Nephron (organoid): Measurements from ENCODE around the gene DIDO1.

ENCODE experiments used
- H3K27ac Mint-ChIP-seq, 3 experiments: 2 replicates each; pipeline ENCODE4 v1.8.0; 2020; ENCODE audit warnings: mixed read lengths in 3 of 3, mild to moderate bottlenecking in 2 of 3, moderate library complexity in 1 of 3
- H3K27me3 Mint-ChIP-seq: 2 replicates; pipeline ENCODE4 v1.8.0; 2021; ENCODE audit warnings: low read depth, mild to moderate bottlenecking, moderate library complexity, mixed read lengths
- H3K36me3 Mint-ChIP-seq: 2 replicates; pipeline ENCODE4 v1.8.0; 2020; ENCODE audit warnings: low read depth, mixed read lengths
- H3K4me1 Mint-ChIP-seq: 2 replicates; pipeline ENCODE4 v1.8.0; 2020; ENCODE audit warnings: mixed read lengths
- H3K4me3 Mint-ChIP-seq, 3 experiments: 2 replicates each; pipeline ENCODE4 v1.8.0; 2020; ENCODE audit warnings: mild to moderate bottlenecking in 3 of 3, mixed read lengths in 3 of 3, moderate library complexity in 2 of 3
- H3K9me3 Mint-ChIP-seq: 2 replicates; pipeline ENCODE4 v1.8.0; 2020; ENCODE audit warnings: mixed read lengths
- TF ChIP-seq, protein P1 (sequence below), 3 experiments: fragments of 200-600 bp; sonication (generic); IDR thresholded peaks; one replicate each; pipeline ENCODE4 v1.5.0; 2021; ENCODE audit warnings: antibody characterized with exemption in 3 of 3; ENCODE audit not compliant: unreplicated experiment in 3 of 3

The DIDO1 gene

GRCh38 chr20:62891111-62891510, 35.2 kb downstream of the DIDO1 start:
- TF ChIP-seq, protein P1, sequence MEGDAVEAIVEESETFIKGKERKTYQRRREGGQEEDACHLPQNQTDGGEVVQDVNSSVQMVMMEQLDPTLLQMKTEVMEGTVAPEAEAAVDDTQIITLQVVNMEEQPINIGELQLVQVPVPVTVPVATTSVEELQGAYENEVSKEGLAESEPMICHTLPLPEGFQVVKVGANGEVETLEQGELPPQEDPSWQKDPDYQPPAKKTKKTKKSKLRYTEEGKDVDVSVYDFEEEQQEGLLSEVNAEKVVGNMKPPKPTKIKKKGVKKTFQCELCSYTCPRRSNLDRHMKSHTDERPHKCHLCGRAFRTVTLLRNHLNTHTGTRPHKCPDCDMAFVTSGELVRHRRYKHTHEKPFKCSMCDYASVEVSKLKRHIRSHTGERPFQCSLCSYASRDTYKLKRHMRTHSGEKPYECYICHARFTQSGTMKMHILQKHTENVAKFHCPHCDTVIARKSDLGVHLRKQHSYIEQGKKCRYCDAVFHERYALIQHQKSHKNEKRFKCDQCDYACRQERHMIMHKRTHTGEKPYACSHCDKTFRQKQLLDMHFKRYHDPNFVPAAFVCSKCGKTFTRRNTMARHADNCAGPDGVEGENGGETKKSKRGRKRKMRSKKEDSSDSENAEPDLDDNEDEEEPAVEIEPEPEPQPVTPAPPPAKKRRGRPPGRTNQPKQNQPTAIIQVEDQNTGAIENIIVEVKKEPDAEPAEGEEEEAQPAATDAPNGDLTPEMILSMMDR (IDR thresholded peaks at IDR 0.05; ENCODE audit: unreplicated experiment in 3 of 3): no peak

DNA sequence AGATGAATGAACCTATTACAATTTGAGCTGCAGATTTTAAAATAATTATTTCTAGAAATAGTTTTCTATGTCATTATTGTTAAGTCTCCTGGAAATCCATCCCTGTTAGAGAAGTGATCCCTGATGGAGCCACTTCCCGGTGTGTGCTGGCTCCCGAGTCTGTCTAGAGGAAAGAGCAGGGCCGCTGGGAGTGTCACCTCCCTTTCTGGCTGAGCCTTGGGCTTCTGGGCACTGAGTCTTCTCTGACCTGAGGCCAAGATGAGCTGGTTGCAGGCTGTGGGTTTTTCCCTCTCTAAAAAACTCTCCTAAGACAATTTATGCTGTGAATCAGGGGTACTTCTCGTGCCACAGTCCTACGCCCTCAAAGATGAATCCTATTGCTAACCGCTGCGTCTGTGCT, 35.9 kb downstream of the DIDO1 start:
- Mint-ChIP-seq H3K27ac (no peak overlapping the region), H3K36me3 (peaks cover 79% of the 10 kb centered on the region), H3K27me3 (no peaks in the 10 kb centered on the region), H3K4me1 (peaks cover 14% of the 10 kb centered on the region), H3K4me3 (no peak overlapping the region), H3K9me3 (no peaks in the 10 kb centered on the region)
- TF ChIP-seq, protein P1 (IDR thresholded peaks at IDR 0.05; ENCODE audit: unreplicated experiment in 3 of 3): no peak

More at GRCh38 chr20:62891111-62891510, 35.2 kb downstream of the DIDO1 start:
- peaks cover 14% of the 10 kb centered on the region for H3K4me1 Mint-ChIP-seq
- H3K4me3 Mint-ChIP-seq: no peak overlapping the region
- peaks cover 85% of the 10 kb centered on the region for H3K36me3 Mint-ChIP-seq
- peak overlapping the region in 1 of 3 experiments; percentile 48 for H3K27ac Mint-ChIP-seq
- no peaks in the 10 kb centered on the region for H3K27me3 Mint-ChIP-seq
- no peaks in the 10 kb centered on the region for H3K9me3 Mint-ChIP-seq

DNA sequence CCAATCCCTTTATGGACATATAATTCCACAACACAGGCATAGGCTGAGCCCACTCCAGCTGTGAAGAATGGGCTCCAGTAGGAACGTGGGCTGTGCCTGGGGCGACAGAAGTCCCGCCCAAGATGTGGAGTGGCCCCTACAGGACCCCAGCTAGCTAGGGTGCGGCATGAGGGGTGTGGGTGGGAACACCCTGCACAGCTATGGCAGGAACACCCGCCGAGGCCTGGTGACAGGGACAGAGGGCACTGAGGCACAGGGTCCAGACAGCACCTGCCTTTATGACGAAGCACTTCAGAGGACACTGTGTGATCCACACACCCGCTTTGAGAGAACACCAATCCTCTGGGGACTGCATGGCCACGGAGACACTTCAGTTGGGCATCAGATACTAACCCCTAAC, 36.4 kb downstream of the DIDO1 start:
- no peak overlapping the region for H3K27ac Mint-ChIP-seq
- no peaks in the 10 kb centered on the region for H3K9me3 Mint-ChIP-seq
- TF ChIP-seq, protein P1 (IDR thresholded peaks at IDR 0.05; ENCODE audit: unreplicated experiment in 3 of 3): no peak

GRCh38 chr20:62889411-62889810, 36.9 kb downstream of the DIDO1 start:
- Mint-ChIP-seq H3K4me3 (no peak overlapping the region), H3K36me3 (peaks cover 71% of the 10 kb centered on the region), H3K27ac (no peak overlapping the region), H3K27me3 (no peaks in the 10 kb centered on the region), H3K9me3 (no peaks in the 10 kb centered on the region), H3K4me1 (peaks cover 14% of the 10 kb centered on the region)
- TF ChIP-seq, protein P1 (IDR thresholded peaks at IDR 0.05; ENCODE audit: unreplicated experiment in 3 of 3): no peak

More for the DNA sequence above, 36.4 kb downstream of the DIDO1 start:
- H3K4me1 Mint-ChIP-seq: peaks cover 14% of the 10 kb centered on the region
- peaks cover 74% of the 10 kb centered on the region for H3K36me3 Mint-ChIP-seq
- H3K27me3 Mint-ChIP-seq: no peaks in the 10 kb centered on the region
- no peak overlapping the region for H3K4me3 Mint-ChIP-seq

DNA sequence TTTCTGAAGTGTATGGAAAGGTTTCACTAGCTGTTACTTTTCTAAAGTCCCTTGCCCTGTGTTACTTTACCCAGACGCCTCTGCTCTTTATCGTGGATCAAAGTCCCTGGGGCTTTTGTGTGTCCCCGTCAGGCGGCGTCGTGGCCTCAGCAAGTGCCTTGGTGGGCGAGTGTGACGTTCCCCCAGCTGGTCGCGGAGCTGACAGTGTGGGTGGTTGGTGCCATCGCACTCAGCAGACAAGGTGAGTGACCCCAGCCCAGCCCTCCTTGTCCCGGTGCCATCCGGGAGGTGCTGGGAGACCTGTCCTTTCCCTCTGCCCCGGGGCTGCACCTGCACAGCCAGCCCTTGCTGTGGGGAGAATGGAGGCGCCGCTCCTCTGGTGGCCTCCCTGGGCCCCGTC, 37.4 kb downstream of the DIDO1 start:
- TF ChIP-seq, protein P1 (IDR thresholded peaks at IDR 0.05; ENCODE audit: unreplicated experiment in 3 of 3): no peak
- no peaks in the 10 kb centered on the region for H3K9me3 Mint-ChIP-seq
- H3K4me3 Mint-ChIP-seq: no peak overlapping the region
- peaks cover 14% of the 10 kb centered on the region for H3K4me1 Mint-ChIP-seq
- H3K27me3 Mint-ChIP-seq: no peaks in the 10 kb centered on the region
- no peak overlapping the region for H3K27ac Mint-ChIP-seq
- peaks cover 70% of the 10 kb centered on the region for H3K36me3 Mint-ChIP-seq

DNA sequence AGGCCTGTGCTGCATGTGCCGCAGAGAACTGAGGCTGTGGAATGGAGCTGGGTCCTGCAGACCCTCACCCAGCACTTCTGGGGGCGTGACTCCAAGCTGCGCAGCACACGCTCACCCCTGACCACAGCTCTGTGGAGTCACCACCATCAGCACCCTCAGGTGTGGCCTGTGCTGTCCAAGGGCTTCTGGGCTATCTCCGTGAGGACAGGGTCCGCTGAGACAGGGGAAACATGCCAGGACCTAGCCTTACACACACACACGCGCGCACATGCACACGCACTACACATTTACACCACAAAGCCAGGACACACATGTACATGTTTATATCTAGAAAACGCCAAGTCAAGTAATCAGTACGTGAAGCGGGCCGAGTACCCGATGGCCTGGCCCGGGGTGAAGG, 37.9 kb downstream of the DIDO1 start:
- Mint-ChIP-seq H3K4me3 (no peak overlapping the region), H3K4me1 (peaks cover 14% of the 10 kb centered on the region), H3K9me3 (no peaks in the 10 kb centered on the region), H3K27ac (no peak overlapping the region), H3K27me3 (no peaks in the 10 kb centered on the region), H3K36me3 (peaks cover 66% of the 10 kb centered on the region)
- TF ChIP-seq, protein P1 (IDR thresholded peaks at IDR 0.05; ENCODE audit: unreplicated experiment in 3 of 3): no peak
